Caco-2 (cell line): ENCODE data around the gene TUBB2B. TPM values are rescaled to one million over a fixed set of nuclear protein-coding genes. Genes with fewer than 3 reads are reported as not detected.

Source experiments
- BruUV-seq: library from RNA; stranded (reverse); fragments of 400-500 nt; replicated peaks from 2 replicates; lab custom pipeline; 2021; lab: Mats Ljungman, UMichigan
- CTCF ChIA-PET: fragments of 300-600 bp; sonication (Branson Sonifier 250); formaldehyde crosslinking; loops from one replicate; lab custom pipeline; 2022; ENCODE audit warnings: antibody characterized with exemption; lab: Charles Lee
- POLR2A ChIA-PET: fragments of 300-600 bp; sonication (Branson Sonifier 250); formaldehyde crosslinking; loops from one replicate; lab custom pipeline; 2022; ENCODE audit warnings: antibody characterized with exemption; lab: Charles Lee
- DNase-seq, 2 experiments: peaks; one replicate each; pipeline versions ENCODE4 v3.0.0 to v3.0.0-alpha.2; 2020 to 2022
- H3K27me3 ChIP-seq: replicated peaks from 2 replicates; pipeline ENCODE4 v1.6.0; 2011; ENCODE audit warnings: low read length; ENCODE audit not compliant: control insufficient read depth, insufficient read depth
- H3K36me3 ChIP-seq: 2 replicates; pipeline ENCODE4 v1.5.1; 2011; ENCODE audit warnings: low read length; ENCODE audit not compliant: control insufficient read depth, insufficient read depth
- H3K4me1 ChIP-seq: fragments of 250-450 bp; sonication (Bioruptor Pico); 2 replicates; pipeline ENCODE4 v1.5.1; 2020; ENCODE audit warnings: mild to moderate bottlenecking
- H3K4me3 ChIP-seq: 2 replicates; pipeline ENCODE4 v1.5.1; 2011; ENCODE audit warnings: low read depth, mild to moderate bottlenecking, control low read depth, low read length
- H3K9me3 ChIP-seq: fragments of 250-450 bp; sonication (Bioruptor Pico); 2 replicates; pipeline ENCODE4 v1.5.1; 2020; ENCODE audit warnings: mild to moderate bottlenecking, moderate library complexity
- H3K27ac Mint-ChIP-seq: one replicate; pipeline ENCODE4 v1.8.0; 2022; ENCODE audit warnings: mixed read lengths; ENCODE audit not compliant: unreplicated experiment
- H3K27me3 Mint-ChIP-seq: one replicate; pipeline ENCODE4 v1.8.0; 2022; ENCODE audit warnings: mixed read lengths; ENCODE audit not compliant: insufficient read depth, unreplicated experiment
- H3K36me3 Mint-ChIP-seq: one replicate; pipeline ENCODE4 v1.8.0; 2022; ENCODE audit warnings: mild to moderate bottlenecking, mixed read lengths; ENCODE audit not compliant: insufficient read depth, unreplicated experiment
- H3K4me1 Mint-ChIP-seq: one replicate; pipeline ENCODE4 v1.8.0; 2022; ENCODE audit warnings: low read depth, mixed read lengths; ENCODE audit not compliant: unreplicated experiment
- H3K4me3 Mint-ChIP-seq: one replicate; pipeline ENCODE4 v1.8.0; 2022; ENCODE audit warnings: mild to moderate bottlenecking, moderate library complexity, mixed read lengths; ENCODE audit not compliant: unreplicated experiment
- H3K9me3 Mint-ChIP-seq: one replicate; pipeline ENCODE4 v1.8.0; 2022; ENCODE audit warnings: mixed read lengths; ENCODE audit not compliant: unreplicated experiment
- intact Hi-C: fragments of 100-400 bp; cut with micrococcal nuclease; formaldehyde crosslinking; loops from one replicate; pipeline ENCODE4 v1.10.0; 2022; ENCODE audit not compliant: unreplicated experiment
- total RNA-seq: library from RNA; stranded (reverse); gene quantifications from 2 replicates; pipeline ENCODE4 v1.2.3, GENCODE V29; 2022
- TF ChIP-seq, protein P1 (sequence below), 2 experiments: fragments of 200-600 bp in 1 of 2; IDR thresholded peaks; 1 replicate in 1 of 2; 2 replicates in 1 of 2; pipeline versions ENCODE4 v1.5.1 to v1.8.0; 2011 to 2022; ENCODE audit warnings: antibody characterized with exemption in 1 of 2, control low read depth in 1 of 2, inconsistent platforms in 1 of 2, low read depth in 1 of 2, low read length in 1 of 2, mild to moderate bottlenecking in 1 of 2, moderate library complexity in 1 of 2; ENCODE audit not compliant: insufficient read depth in 1 of 2, severe bottlenecking in 1 of 2, unreplicated experiment in 1 of 2

TUBB2B gene
- total RNA-seq, 1 experiment from 2014 or later = 150 TPM

DNA sequence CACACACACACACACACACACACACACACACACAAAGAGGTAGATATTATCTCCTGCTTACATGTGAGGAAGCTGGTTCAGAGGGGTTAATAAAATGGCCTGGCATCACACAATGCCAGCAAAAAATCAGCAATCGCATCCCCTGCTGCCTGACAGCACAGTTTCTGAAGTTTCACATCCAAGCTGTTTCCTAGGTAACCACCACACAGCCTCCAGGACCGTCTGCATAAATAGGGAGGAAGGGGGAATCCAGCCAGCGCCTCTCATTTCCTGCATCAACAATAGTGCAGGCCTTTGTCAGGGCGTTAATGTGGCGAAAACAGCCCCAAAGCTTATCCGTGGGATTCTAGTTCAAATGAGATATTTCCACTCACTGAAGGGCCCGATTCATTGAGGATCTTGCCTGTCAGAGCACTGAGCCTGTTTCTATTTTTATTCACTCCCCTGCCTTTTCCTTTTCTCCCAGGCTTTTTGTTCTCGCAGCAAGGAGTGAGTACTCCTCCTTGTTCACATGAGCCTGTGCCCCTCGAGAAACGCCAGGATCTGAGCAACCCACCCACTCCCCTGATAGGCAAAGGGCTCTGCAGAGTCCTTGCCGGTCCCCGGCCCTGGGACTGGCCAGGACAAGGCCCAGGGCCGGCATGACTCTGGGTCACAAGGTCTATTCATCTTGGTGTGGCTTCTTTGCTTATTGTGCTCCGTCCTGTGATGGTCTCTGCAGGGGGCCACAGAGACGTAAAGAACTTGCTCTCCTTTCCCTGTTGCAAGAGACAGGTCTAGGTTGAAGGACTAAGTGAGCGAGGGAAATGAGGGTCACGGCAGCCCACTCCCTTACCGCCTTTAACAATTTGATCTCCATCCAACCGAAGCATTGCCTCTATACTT, 32.7 kb downstream of the TUBB2B start:
- BruUV-seq = no TSS peak
- Histone ChIP-seq H3K4me1 (no peaks in the 10 kb centered on the region), H3K27me3 (no peaks in the 10 kb centered on the region), H3K9me3 (no peaks in the 10 kb centered on the region), H3K4me3 (no peak overlapping the region), H3K36me3 (no peaks in the 10 kb centered on the region)
- H3K4me3 Mint-ChIP-seq = no peak overlapping the region
- H3K27ac Mint-ChIP-seq = no peak overlapping the region
- H3K27me3 Mint-ChIP-seq = no peaks in the 10 kb centered on the region
- CTCF ChIA-PET = interaction anchor here (0.6 to 1.7 kb wide), 3 partner anchors 32 to 72 kb away, joined by 3 to 9 read pairs (median 4); partner anchors contain the start of gene TUBB2A
- DNase-seq = no peak
- H3K36me3 Mint-ChIP-seq = no peaks in the 10 kb centered on the region
- no peaks in the 10 kb centered on the region for H3K4me1 Mint-ChIP-seq
- intact Hi-C loops = loop anchor here (2.0 kb wide), 1 partner anchor 32 kb away; no protein-coding TSS in a partner anchor
- TF ChIP-seq, protein P1, sequence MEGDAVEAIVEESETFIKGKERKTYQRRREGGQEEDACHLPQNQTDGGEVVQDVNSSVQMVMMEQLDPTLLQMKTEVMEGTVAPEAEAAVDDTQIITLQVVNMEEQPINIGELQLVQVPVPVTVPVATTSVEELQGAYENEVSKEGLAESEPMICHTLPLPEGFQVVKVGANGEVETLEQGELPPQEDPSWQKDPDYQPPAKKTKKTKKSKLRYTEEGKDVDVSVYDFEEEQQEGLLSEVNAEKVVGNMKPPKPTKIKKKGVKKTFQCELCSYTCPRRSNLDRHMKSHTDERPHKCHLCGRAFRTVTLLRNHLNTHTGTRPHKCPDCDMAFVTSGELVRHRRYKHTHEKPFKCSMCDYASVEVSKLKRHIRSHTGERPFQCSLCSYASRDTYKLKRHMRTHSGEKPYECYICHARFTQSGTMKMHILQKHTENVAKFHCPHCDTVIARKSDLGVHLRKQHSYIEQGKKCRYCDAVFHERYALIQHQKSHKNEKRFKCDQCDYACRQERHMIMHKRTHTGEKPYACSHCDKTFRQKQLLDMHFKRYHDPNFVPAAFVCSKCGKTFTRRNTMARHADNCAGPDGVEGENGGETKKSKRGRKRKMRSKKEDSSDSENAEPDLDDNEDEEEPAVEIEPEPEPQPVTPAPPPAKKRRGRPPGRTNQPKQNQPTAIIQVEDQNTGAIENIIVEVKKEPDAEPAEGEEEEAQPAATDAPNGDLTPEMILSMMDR (IDR thresholded peaks at IDR 0.05; ENCODE audit: insufficient read depth in 1 of 2, low read depth in 1 of 2, low read length in 1 of 2, severe bottlenecking in 1 of 2, unreplicated experiment in 1 of 2) = no peak
- POLR2A ChIA-PET = no interaction called here
- H3K9me3 Mint-ChIP-seq = no peaks in the 10 kb centered on the region

DNA sequence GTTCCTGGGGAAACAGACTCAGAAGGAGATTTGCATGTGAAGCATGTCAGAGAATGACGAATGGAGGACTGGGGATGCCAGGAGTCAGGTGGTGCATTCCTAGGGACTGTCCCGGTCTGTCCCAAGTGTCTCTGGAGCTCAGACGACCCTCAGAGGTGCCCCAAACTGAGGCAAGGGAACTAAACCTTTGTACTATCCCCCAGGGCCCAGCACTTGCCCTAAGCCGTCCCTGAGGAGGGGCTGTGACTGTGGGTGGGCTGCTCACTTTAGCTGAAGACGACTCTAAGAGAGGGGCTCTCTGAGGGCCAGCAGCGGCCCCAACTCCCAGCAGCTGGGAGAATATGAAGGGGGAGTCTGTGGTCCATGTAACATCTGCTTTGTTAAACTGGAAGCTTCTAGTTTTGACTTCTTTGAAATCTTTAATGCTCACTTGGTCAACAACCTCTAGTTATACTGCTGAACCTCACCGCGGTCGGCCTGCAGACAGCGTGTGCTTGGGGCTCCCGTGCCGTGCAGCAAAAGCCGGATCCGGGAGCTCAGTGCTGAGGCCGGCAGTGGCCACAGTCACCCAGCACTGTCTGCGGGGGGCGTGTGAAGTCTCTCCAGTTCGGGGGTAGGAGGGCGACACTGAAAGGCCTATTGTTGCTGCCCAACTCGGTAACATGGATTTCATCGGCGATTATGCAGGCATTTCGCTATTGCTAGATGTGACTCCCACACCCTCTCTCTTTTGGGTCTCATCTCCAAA, 34.2 kb downstream of the TUBB2B start:
- H3K27me3 Mint-ChIP-seq = no peaks in the 10 kb centered on the region
- no peaks in the 10 kb centered on the region for H3K36me3 Mint-ChIP-seq
- Histone ChIP-seq H3K4me1 (no peaks in the 10 kb centered on the region), H3K36me3 (no peaks in the 10 kb centered on the region), H3K27me3 (no peaks in the 10 kb centered on the region), H3K9me3 (no peaks in the 10 kb centered on the region), H3K4me3 (no peak overlapping the region)
- H3K4me3 Mint-ChIP-seq = no peak overlapping the region
- intact Hi-C loops = no loop called here
- H3K27ac Mint-ChIP-seq = no peak overlapping the region
- ChIA-PET CTCF (no interaction called here), POLR2A (no interaction called here)
- BruUV-seq = no TSS peak
- H3K9me3 Mint-ChIP-seq = no peaks in the 10 kb centered on the region
- H3K4me1 Mint-ChIP-seq = no peaks in the 10 kb centered on the region
- no peak for DNase-seq
- TF ChIP-seq, protein P1 (IDR thresholded peaks at IDR 0.05; ENCODE audit: insufficient read depth in 1 of 2, low read depth in 1 of 2, low read length in 1 of 2, severe bottlenecking in 1 of 2, unreplicated experiment in 1 of 2) = no peak

DNA sequence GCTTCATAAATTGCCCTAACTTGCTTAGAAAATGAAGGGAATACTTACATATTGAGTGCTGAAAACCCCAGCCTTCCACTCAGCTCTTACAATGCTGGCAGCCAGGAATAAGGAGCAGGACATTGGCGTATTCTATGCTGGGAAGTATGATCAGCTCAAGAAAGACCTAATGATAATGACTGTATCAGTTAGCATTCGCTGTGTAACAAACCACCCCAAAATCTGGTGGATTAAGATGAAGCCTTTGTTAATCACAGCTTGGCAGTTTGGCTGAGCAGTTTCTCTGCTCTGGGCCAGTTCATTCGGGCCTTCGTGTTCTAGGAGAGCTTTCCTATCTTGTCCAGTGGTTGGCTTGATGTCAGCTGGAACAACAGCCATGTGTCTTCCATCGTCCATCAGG, 36.7 kb downstream of the TUBB2B start:
- intact Hi-C loops = no loop called here
- Histone ChIP-seq H3K36me3 (no peaks in the 10 kb centered on the region), H3K27me3 (no peaks in the 10 kb centered on the region), H3K9me3 (no peaks in the 10 kb centered on the region), H3K4me1 (no peaks in the 10 kb centered on the region), H3K4me3 (no peak overlapping the region)
- TF ChIP-seq, protein P1 (IDR thresholded peaks at IDR 0.05; ENCODE audit: insufficient read depth in 1 of 2, low read depth in 1 of 2, low read length in 1 of 2, severe bottlenecking in 1 of 2, unreplicated experiment in 1 of 2) = no peak
- no peaks in the 10 kb centered on the region for H3K9me3 Mint-ChIP-seq
- no peaks in the 10 kb centered on the region for H3K36me3 Mint-ChIP-seq
- ChIA-PET CTCF (interaction anchor here (0.7 kb wide), 1 partner anchor 252 kb away, joined by 3 read pairs; no protein-coding TSS in a partner anchor), POLR2A (no interaction called here)
- H3K4me3 Mint-ChIP-seq = no peak overlapping the region
- H3K4me1 Mint-ChIP-seq = no peaks in the 10 kb centered on the region
- no TSS peak for BruUV-seq
- H3K27ac Mint-ChIP-seq = no peak overlapping the region
- no peaks in the 10 kb centered on the region for H3K27me3 Mint-ChIP-seq
- DNase-seq = no peak
